ENCODE results near the gene CLECL1. TPM values are rescaled to one million over a fixed set of nuclear protein-coding genes. Genes with fewer than 3 reads are reported as not detected.

Gene CLECL1
- total and polyA plus RNA-seq, 8 donors = 0.31 to 0.43 TPM; not detected in 6

- Histone ChIP-seq H3K4me3 (no peak overlapping the region), H3K36me3 (no peaks in the 10 kb centered on the region), H3K27ac (peak overlapping the region in 3 of 4 donors; percentile 3 to 75 (median 22)), H3K9me3 (no peaks in the 10 kb centered on the region), H3K4me1 (peaks cover 0 to 9% (median 0%) of the 10 kb centered on the region in 3 donors), H3K27me3 (no peaks in the 10 kb centered on the region)
- DNase-seq (no peak), ATAC-seq (peak in 2 of 4 donors; percentile 22 to 34), FAIRE-seq (no peak)
- TF ChIP-seq, protein P1, sequence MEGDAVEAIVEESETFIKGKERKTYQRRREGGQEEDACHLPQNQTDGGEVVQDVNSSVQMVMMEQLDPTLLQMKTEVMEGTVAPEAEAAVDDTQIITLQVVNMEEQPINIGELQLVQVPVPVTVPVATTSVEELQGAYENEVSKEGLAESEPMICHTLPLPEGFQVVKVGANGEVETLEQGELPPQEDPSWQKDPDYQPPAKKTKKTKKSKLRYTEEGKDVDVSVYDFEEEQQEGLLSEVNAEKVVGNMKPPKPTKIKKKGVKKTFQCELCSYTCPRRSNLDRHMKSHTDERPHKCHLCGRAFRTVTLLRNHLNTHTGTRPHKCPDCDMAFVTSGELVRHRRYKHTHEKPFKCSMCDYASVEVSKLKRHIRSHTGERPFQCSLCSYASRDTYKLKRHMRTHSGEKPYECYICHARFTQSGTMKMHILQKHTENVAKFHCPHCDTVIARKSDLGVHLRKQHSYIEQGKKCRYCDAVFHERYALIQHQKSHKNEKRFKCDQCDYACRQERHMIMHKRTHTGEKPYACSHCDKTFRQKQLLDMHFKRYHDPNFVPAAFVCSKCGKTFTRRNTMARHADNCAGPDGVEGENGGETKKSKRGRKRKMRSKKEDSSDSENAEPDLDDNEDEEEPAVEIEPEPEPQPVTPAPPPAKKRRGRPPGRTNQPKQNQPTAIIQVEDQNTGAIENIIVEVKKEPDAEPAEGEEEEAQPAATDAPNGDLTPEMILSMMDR (IDR thresholded peaks at IDR 0.05) = no peak
- intact Hi-C loops (cut with DNase I) = no loop called here
- 42 to 43% methylated on average over 3 of the region's 3 CpGs for WGBS, 2 donors
These were observed 4.2 kb upstream of the CLECL1 start for GRCh38 chr12:9736936-9737705.

DNA sequence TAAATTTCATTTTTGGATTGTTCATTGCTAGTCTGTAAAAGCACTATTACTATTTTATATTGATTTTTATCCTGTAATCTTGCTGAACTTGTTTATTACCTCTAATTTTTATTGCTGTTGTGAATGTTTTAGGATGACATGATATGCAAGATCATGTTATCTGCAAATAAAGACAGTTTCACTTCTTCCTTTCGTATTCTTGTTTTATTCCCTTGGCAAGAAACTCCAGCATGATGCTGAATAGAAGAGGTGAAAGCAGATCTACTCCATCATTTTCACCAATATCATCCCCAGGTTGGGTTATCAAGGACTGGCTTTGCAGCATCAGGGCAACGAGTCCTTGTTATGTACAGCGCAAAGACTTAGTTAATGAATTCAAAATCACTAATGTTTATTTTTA lies 2.7 kb upstream of the CLECL1 start:
- Histone ChIP-seq H3K4me1 (peaks cover 0 to 9% (median 0%) of the 10 kb centered on the region in 3 donors), H3K4me3 (no peak overlapping the region), H3K9me3 (no peaks in the 10 kb centered on the region), H3K27me3 (no peaks in the 10 kb centered on the region), H3K36me3 (no peaks in the 10 kb centered on the region), H3K27ac (no peak overlapping the region)
- ATAC-seq (no peak), FAIRE-seq (no peak), DNase-seq (no peak)
- 69 to 86% methylated on average over 3 of the region's 3 CpGs for WGBS, 2 donors
- TF ChIP-seq, protein P1 (IDR thresholded peaks at IDR 0.05) = no peak
- intact Hi-C loops (cut with DNase I) = no loop called here

DNA sequence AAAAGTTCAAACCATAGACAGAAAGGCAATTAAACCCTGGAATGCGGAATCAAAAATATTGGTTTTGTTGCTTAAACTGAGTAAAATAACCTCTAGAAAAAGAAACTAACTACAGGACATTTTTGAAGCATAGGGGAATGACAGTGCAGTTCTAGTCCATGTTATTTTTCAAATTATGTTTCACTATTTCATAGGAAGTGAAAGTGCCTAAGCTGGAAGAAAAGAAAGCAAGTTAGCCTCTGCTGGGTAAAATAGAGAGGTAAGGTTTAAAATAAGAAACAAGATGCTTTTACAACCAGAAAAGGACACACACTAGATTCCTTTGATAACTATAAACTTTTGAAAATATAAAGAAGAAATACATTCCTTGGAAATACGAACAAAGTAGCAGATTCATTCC lies 1.1 kb downstream of the CLECL1 start:
- DNase-seq (no peak), FAIRE-seq (no peak), ATAC-seq (peak in 2 of 4 donors; percentile 22 to 39)
- H3K27ac ChIP-seq = no peak overlapping the region
- 72 to 80% methylated on average over 2 of the region's 2 CpGs for WGBS, 2 donors
- H3K36me3 ChIP-seq = no peaks in the 10 kb centered on the region
- H3K4me3 ChIP-seq = no peak overlapping the region
- no peaks in the 10 kb centered on the region for H3K27me3 ChIP-seq
- TF ChIP-seq, protein P1 (IDR thresholded peaks at IDR 0.05) = no peak
- intact Hi-C loops (cut with DNase I) = no loop called here
- peaks cover 0 to under 1% (median 0%) of the 10 kb centered on the region in 3 donors for H3K4me1 ChIP-seq
- no peaks in the 10 kb centered on the region for H3K9me3 ChIP-seq

- Histone ChIP-seq H3K36me3 (no peaks in the 10 kb centered on the region), H3K27me3 (no peaks in the 10 kb centered on the region), H3K4me1 (no peaks in the 10 kb centered on the region), H3K4me3 (no peak overlapping the region), H3K9me3 (no peaks in the 10 kb centered on the region), H3K27ac (no peak overlapping the region)
- no peak for ATAC-seq
- 56 to 63% methylated on average over 6 of the region's 6 CpGs for WGBS, 2 donors
- intact Hi-C loops (cut with DNase I) = no loop called here
- no peak for FAIRE-seq
- no peak for DNase-seq
- TF ChIP-seq, protein P1 (IDR thresholded peaks at IDR 0.05) = no peak
These were observed 1.5 kb downstream of the CLECL1 start for GRCh38 chr12:9731393-9731792.

DNA sequence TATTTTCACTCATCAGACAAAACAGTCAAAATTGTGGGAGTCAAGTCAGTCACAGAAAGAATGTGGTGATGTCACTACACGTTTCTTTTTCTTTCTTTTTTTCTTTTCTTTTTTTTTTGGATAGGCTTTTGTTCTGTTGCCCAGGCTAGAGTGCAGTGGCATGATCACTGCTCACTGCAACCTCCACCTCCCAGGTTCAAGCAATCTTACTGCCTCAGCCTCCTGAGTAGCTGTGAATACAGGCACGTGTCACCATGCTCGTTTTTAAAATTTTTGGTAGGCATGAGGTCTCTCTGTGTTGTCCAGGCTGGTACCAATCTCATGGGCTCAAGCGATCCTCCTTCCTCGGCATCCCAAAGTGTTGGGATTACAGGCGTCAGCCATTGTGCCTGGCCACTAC lies 2.3 kb downstream of the CLECL1 start:
- Histone ChIP-seq H3K9me3 (no peaks in the 10 kb centered on the region), H3K27me3 (no peaks in the 10 kb centered on the region), H3K27ac (no peak overlapping the region), H3K4me1 (no peaks in the 10 kb centered on the region), H3K4me3 (no peak overlapping the region), H3K36me3 (no peaks in the 10 kb centered on the region)
- TF ChIP-seq, protein P1 (IDR thresholded peaks at IDR 0.05) = no peak
- WGBS, 2 donors = 64 to 65% methylated on average over 6 of the region's 6 CpGs
- ATAC-seq (no peak), DNase-seq (no peak), FAIRE-seq (no peak)
- intact Hi-C loops (cut with DNase I) = no loop called here
